ENCODE data around the gene RAP1A. TPM values are rescaled to one million over a fixed set of nuclear protein-coding genes. Genes with fewer than 3 reads are reported as not detected.

RAP1A gene
- polyA plus RNA-seq, 3 donors = 41.2 to 79.1 (median 75.3) TPM

DNA sequence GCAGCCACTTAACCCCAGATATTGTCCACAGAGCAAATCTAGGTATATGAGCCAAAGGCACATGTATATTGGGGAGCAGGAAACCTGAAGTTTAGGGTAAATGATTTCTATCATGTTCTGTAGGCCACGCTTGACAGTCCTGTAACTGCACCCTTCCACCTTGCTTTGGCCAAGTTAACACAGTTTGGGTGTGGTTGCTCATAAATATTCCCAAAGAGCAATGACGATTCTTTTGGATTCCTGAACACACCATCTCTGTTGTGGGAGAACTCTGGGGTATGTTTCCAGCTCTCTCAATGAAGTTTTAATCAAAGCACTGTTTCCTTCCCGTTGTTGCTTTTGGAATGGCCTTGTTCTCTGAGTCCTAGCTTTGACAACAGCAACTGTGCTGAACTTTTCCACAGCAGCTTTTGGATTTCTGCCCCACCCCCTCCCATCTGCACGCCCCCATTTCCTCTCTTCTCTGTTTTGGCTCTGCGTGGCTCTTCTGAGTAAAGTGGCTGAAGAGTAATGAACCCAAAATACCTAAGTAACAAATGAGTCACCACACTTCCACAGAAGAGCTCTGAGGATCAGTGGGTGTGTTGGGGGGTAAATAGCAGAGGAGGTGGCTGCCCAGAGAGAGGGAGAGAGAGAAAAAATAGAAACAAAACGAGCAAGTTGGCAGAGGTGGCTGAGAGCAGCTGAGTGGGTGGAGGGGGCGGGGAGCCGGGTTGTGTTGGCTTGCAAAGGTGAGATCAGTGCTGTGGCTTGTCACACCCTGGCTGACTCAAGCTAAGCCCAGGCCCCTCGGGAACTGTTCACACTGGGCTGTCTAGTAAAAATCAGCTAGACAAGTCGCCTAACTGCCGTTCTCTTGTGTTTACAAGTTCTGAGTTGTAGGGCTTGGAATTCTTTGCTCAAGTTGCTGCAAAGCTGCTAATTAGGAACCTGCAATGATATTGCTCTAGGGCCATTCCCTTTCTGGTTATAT is 26.9 kb upstream of the RAP1A start:
- Histone ChIP-seq H2AFZ (ENCODE audit: insufficient read depth, low read depth, low read length, poor library complexity, severe bottlenecking) (peak overlapping the region; percentile 39), H3K9me3 (replicated peaks in 1 of 2; ENCODE audit: control insufficient read depth in 1 of 2, insufficient read depth in 1 of 2, low read length in 2 of 2) (no peaks in the 10 kb centered on the region), H3K79me2 (ENCODE audit: insufficient read depth, low read length) (no peaks in the 10 kb centered on the region), H3K36me3 (replicated peaks in 1 of 2; ENCODE audit: control insufficient read depth in 1 of 2, insufficient read depth in 2 of 2, low read length in 2 of 2) (no peaks in the 10 kb centered on the region), H3K4me1 (ENCODE audit: control insufficient read depth in 1 of 2, insufficient read depth in 2 of 2, low read length in 2 of 2) (peaks cover 0 to 8% of the 10 kb centered on the region in 2 donors), H4K20me1 (ENCODE audit: insufficient read depth, low read length) (no peaks in the 10 kb centered on the region), H3K9ac (ENCODE audit: insufficient read depth, low read length, poor library complexity, severe bottlenecking) (no peak overlapping the region), H3K4me2 (replicated peaks; ENCODE audit: extremely low read depth, low read length, poor library complexity, severe bottlenecking) (no peak overlapping the region), H3K4me3 (replicated peaks in 1 of 3; ENCODE audit: low read depth in 2 of 3, low read length in 3 of 3) (no peak overlapping the region), H3K27me3 (ENCODE audit: control insufficient read depth in 2 of 2, insufficient read depth in 2 of 2, low read length in 2 of 2) (no peaks in the 10 kb centered on the region), H3K27ac (ENCODE audit: low read depth in 1 of 2, low read length in 2 of 2) (no peak overlapping the region)
- Mint-ChIP-seq H3K4me1 (peaks cover 14% of the 10 kb centered on the region), H3K27ac (peak overlapping the region in 1 of 7 donors; percentile 4), H3K36me3 (no peaks in the 10 kb centered on the region), H3K9me3 (peaks cover 0 to 3% (median 0%) of the 10 kb centered on the region in 7 donors), H3K27me3 (ENCODE audit: low read depth in 3 of 3) (peaks cover 0 to 3% (median 0%) of the 10 kb centered on the region in 3 donors), H3K4me3 (no peak overlapping the region)
- DNase-seq = no peak
- WGBS (ENCODE audit: insufficient coverage) = 50% methylated on average over 7 of the region's 11 CpGs
- TF ChIP-seq CTCF (IDR thresholded peaks at IDR 0.05) = no peak
- intact Hi-C loops (cut with micrococcal nuclease) = no loop called here

DNA sequence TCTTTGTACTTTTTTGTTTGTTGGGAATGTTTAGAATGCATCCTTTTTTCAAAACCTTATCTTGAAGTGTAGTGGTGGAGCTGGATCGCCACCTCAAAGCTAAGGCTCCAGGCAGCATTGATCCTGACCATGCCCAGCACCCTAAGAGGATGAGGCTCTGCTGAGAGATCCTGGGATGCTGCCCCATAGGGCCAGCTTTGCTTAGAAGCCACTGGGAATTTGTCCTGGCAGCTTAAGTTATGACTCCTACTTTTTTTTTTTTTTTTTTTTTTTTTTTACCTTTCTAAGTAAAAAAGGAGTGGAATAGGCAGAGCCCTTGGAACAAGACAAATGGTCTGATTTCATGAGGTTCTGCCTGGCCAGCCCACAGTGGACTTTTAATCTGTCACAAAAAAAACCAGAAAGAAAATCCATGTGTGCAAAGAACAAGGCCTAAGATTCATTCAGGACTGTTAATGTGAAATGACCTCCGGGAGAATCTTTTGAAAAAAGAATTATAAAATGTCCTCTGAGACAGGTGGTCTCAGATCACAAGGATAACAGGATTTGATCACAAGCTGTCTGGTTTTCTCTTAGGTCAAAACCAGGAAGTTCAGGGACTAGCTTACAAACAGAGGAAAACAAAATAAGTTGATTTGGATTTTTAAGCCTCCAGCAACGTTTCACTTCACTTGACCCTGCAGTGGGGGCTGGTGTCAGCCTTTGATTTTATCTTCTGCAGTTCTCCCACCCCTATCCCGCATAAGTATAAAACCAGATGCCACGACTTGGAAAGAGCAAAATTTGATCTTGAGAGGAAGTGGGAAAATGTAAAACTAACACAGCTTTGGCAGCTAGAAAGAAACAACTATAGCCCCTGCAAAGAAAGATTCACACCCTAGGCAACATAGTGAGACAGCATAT is 25.9 kb upstream of the RAP1A start:
- TF ChIP-seq CTCF (IDR thresholded peaks at IDR 0.05) = no peak
- peak overlapping the region; percentile 61 for H2AFZ ChIP-seq (ENCODE audit: insufficient read depth, low read depth, low read length, poor library complexity, severe bottlenecking)
- H3K9ac ChIP-seq (ENCODE audit: insufficient read depth, low read length, poor library complexity, severe bottlenecking) = no peak overlapping the region
- DNase-seq = no peak
- no peak overlapping the region for H3K4me2 ChIP-seq (replicated peaks; ENCODE audit: extremely low read depth, low read length, poor library complexity, severe bottlenecking)
- Mint-ChIP-seq H3K27ac (no peak overlapping the region), H3K4me1 (peaks cover 14% of the 10 kb centered on the region), H3K4me3 (peak overlapping the region in 1 of 2 donors; percentile 51), H3K27me3 (ENCODE audit: low read depth in 3 of 3) (peaks cover 0 to 3% (median 0%) of the 10 kb centered on the region in 3 donors), H3K9me3 (peaks cover 0 to 3% (median 0%) of the 10 kb centered on the region in 7 donors), H3K36me3 (no peaks in the 10 kb centered on the region)
- no peak overlapping the region for H3K4me3 ChIP-seq (replicated peaks in 1 of 3; ENCODE audit: low read depth in 2 of 3, low read length in 3 of 3)
- intact Hi-C loops (cut with micrococcal nuclease) = no loop called here
- WGBS (ENCODE audit: insufficient coverage) = 100% methylated on average over 2 of the region's 5 CpGs
- H3K79me2 ChIP-seq (ENCODE audit: insufficient read depth, low read length) = no peaks in the 10 kb centered on the region
- H3K4me1 ChIP-seq (ENCODE audit: control insufficient read depth in 1 of 2, insufficient read depth in 2 of 2, low read length in 2 of 2) = peaks cover 0 to 8% of the 10 kb centered on the region in 2 donors
- no peaks in the 10 kb centered on the region for H3K27me3 ChIP-seq (ENCODE audit: control insufficient read depth in 2 of 2, insufficient read depth in 2 of 2, low read length in 2 of 2)
- H3K27ac ChIP-seq (ENCODE audit: low read depth in 1 of 2, low read length in 2 of 2) = no peak overlapping the region
- no peaks in the 10 kb centered on the region for H3K36me3 ChIP-seq (replicated peaks in 1 of 2; ENCODE audit: control insufficient read depth in 1 of 2, insufficient read depth in 2 of 2, low read length in 2 of 2)
- H3K9me3 ChIP-seq (replicated peaks in 1 of 2; ENCODE audit: control insufficient read depth in 1 of 2, insufficient read depth in 1 of 2, low read length in 2 of 2) = no peaks in the 10 kb centered on the region
- no peaks in the 10 kb centered on the region for H4K20me1 ChIP-seq (ENCODE audit: insufficient read depth, low read length)

All from CD14-positive monocyte (primary cell).